ENCODE data around the gene TNS3. TPM values are rescaled to one million over a fixed set of nuclear protein-coding genes. Genes with fewer than 3 reads are reported as not detected.

TNS3 gene
- total and polyA plus RNA-seq, 2 donors (not counting 3 experiments of a cell fraction or from before 2014, with no cell fraction given) = 10.4 to 45.1 TPM

DNA sequence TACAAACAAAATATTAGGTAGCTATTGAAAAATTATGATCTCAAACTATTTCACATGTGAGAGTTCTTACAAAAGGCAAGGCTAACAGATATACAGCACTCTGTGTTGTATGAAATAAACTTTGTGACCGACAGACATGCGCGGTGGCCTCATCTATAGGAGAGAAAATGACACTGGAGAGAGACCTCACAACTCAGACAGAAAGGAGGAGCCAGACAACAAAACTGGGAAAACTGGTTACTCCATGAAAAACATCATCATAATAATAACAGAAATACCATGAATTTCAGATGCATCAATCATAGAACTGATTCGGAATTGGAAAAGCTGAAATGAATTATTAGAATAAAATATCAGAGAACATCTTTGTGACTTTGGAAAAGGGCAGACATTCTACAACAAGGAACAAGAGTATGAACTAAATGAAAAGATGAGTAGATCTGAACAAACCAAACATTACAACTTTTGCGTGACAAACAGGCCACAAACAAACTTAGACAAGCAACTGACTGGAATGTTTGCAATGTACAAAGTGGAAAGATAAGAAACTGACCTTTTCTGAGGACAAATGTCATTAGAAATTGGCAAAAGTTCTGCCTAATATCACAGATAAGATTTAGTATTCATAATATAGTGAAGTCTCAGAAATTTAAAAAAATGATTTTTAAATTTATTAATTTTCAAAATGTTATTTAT lies 69.3 kb downstream of the TNS3 start:
- dilution Hi-C loops (cut with MboI; ENCODE audit: extremely low pct_ligation_motif_present, low sequenced_read_pairs) (no loop called here), intact Hi-C loops (cut with micrococcal nuclease) (no loop called here)
- Histone ChIP-seq H3K4me2 (ENCODE audit: insufficient read depth, low read length) (no peak overlapping the region), H3K27me3 (ENCODE audit: control insufficient read depth in 2 of 2, insufficient read depth in 2 of 2, low read length in 2 of 2) (no peaks in the 10 kb centered on the region), H3K9me3 (replicated peaks; ENCODE audit: control insufficient read depth, insufficient read depth, low read length) (no peaks in the 10 kb centered on the region), H3K4me3 (replicated peaks in 1 of 3; ENCODE audit: insufficient read depth in 1 of 3, low read depth in 1 of 3, low read length in 3 of 3) (no peak overlapping the region), H2AFZ (ENCODE audit: low read depth, low read length) (no peak overlapping the region), H3K9ac (replicated peaks; ENCODE audit: extremely low read depth, insufficient read depth, low read length) (no peak overlapping the region), H3K9me1 (replicated peaks; ENCODE audit: control insufficient read depth, extremely low read depth, insufficient read depth, low read length) (no peaks in the 10 kb centered on the region), H3K79me2 (ENCODE audit: control insufficient read depth, insufficient read depth, low read length) (no peaks in the 10 kb centered on the region), H3K27ac (ENCODE audit: insufficient read depth, low read depth, low read length) (no peak overlapping the region), H4K20me1 (replicated peaks; ENCODE audit: control insufficient read depth, extremely low read depth, insufficient read depth, low read length) (no peaks in the 10 kb centered on the region), H3K4me1 (ENCODE audit: control insufficient read depth, extremely low read depth, insufficient read depth, low read length) (no peaks in the 10 kb centered on the region), H3K36me3 (ENCODE audit: control insufficient read depth in 2 of 2, extremely low read depth in 1 of 2, insufficient read depth in 2 of 2, low read length in 2 of 2) (no peaks in the 10 kb centered on the region)
- BruUV-seq (replicated peaks) = no TSS peak
- ChIA-PET CTCF (interaction anchor here (1.2 to 1.4 kb wide), 3 partner anchors 22 to 77 kb away, joined by 3 to 4 read pairs (median 3); no protein-coding TSS in a partner anchor), POLR2A (no interaction called here)
- DNase-seq (ENCODE audit: low read depth, low spot score) = no peak
- TF ChIP-seq FOS (IDR thresholded peaks at IDR 0.05; ENCODE audit: borderline replicate concordance, insufficient read depth, low read length) (no peak), MYC (IDR thresholded peaks at IDR 0.05; ENCODE audit: low read depth, low read length) (no peak), POLR2A (IDR thresholded peaks at IDR 0.05; ENCODE audit: low read depth, low read length) (no peak), JUN (IDR thresholded peaks at IDR 0.05; ENCODE audit: borderline replicate concordance, insufficient read depth, insufficient read length, low read depth) (no peak), GATA2 (IDR thresholded peaks at IDR 0.05; ENCODE audit: insufficient read depth, insufficient read length, low read depth, low read length) (no peak), EZH2 (IDR thresholded peaks at IDR 0.05; ENCODE audit: borderline replicate concordance, low read depth, low read length, severe bottlenecking) (no peak), POLR2AphosphoS5 (IDR thresholded peaks at IDR 0.05; ENCODE audit: insufficient read depth, low read depth, low read length) (no peak)
- TF ChIP-seq, protein P1, sequence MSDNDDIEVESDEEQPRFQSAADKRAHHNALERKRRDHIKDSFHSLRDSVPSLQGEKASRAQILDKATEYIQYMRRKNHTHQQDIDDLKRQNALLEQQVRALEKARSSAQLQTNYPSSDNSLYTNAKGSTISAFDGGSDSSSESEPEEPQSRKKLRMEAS (IDR thresholded peaks at IDR 0.05; ENCODE audit: insufficient read depth, insufficient read length) = no peak
- TF ChIP-seq, protein P2, sequence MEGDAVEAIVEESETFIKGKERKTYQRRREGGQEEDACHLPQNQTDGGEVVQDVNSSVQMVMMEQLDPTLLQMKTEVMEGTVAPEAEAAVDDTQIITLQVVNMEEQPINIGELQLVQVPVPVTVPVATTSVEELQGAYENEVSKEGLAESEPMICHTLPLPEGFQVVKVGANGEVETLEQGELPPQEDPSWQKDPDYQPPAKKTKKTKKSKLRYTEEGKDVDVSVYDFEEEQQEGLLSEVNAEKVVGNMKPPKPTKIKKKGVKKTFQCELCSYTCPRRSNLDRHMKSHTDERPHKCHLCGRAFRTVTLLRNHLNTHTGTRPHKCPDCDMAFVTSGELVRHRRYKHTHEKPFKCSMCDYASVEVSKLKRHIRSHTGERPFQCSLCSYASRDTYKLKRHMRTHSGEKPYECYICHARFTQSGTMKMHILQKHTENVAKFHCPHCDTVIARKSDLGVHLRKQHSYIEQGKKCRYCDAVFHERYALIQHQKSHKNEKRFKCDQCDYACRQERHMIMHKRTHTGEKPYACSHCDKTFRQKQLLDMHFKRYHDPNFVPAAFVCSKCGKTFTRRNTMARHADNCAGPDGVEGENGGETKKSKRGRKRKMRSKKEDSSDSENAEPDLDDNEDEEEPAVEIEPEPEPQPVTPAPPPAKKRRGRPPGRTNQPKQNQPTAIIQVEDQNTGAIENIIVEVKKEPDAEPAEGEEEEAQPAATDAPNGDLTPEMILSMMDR (IDR thresholded peaks at IDR 0.05; ENCODE audit: extremely low read depth in 1 of 2, insufficient read depth in 1 of 2, low read depth in 1 of 2, low read length in 2 of 2) = no peak
- FAIRE-seq = no peak

Measured in endothelial cell of umbilical vein (primary cell).